GM12878 (cell line): ENCODE results near the gene CACNA1S. TPM values are rescaled to one million over a fixed set of nuclear protein-coding genes. Genes with fewer than 3 reads are reported as not detected.

ENCODE experiments used
- ATAC-seq: fragments of 200-7000 bp; cut with Tn5 transposase; 3 replicates; pipeline ENCODE4 v1.9.1; 2020; ENCODE audit warnings: mild to moderate bottlenecking, moderate library complexity
- BruUV-seq: library from RNA; stranded (reverse); fragments of 400-500 nt; replicated peaks from 2 replicates; lab custom pipeline; 2021; lab: Mats Ljungman, UMichigan
- CTCF ChIA-PET: fragments of 300-600 bp; sonication (Branson Sonifier 250); formaldehyde crosslinking; extraction: SDS; loops from one replicate; lab custom pipeline; 2021; ENCODE audit warnings: inconsistent platforms; lab: Yijun Ruan, JAX
- POLR2A ChIA-PET: fragments of 350-600 bp; formaldehyde crosslinking; extraction: SDS; loops from one replicate; lab custom pipeline; 2021; ENCODE audit warnings: inconsistent platforms; lab: Charles Lee
- RAD21 ChIA-PET: fragments of 300-600 bp; sonication (Branson Sonifier 250); formaldehyde crosslinking; loops from one replicate; lab custom pipeline; 2023; ENCODE audit warnings: antibody characterized with exemption; ENCODE audit not compliant: unreplicated experiment; lab: Charles Lee
- SMC1A ChIA-PET: fragments of 300-600 bp; sonication (Branson Sonifier 250); formaldehyde crosslinking; loops from one replicate; lab custom pipeline; 2023; ENCODE audit not compliant: unreplicated experiment, uncharacterized antibody; lab: Charles Lee
- DNase-seq: peaks from one replicate; pipeline ENCODE4 v3.0.0-alpha.2; 2011; ENCODE audit warnings: low read depth, low spot score
- FAIRE-seq: peaks from 3 replicates; lab custom pipeline; 2011; peaks lifted over from hg19 to GRCh38; lab: Jason Lieb, UNC
- H2AFZ ChIP-seq: 2 replicates; pipeline ENCODE4 v1.6.0; 2011; ENCODE audit warnings: low read depth, low read length, control low read depth; ENCODE audit not compliant: control insufficient read depth
- H3K27ac ChIP-seq: 2 replicates; pipeline ENCODE4 v1.5.1; 2011; ENCODE audit warnings: control low read depth; ENCODE audit not compliant: control insufficient read depth, insufficient read depth
- H3K27me3 ChIP-seq, 2 experiments: replicated peaks in 1 of 2; 2 replicates each; pipeline versions ENCODE4 v1.6.0 to v1.6.1; 2011; ENCODE audit warnings: low read length in 1 of 2; ENCODE audit not compliant: control insufficient read depth in 2 of 2, insufficient read depth in 2 of 2
- H3K36me3 ChIP-seq, 2 experiments: 2 replicates each; pipeline ENCODE4 v1.5.1; 2011; ENCODE audit warnings: low read length in 1 of 2; ENCODE audit not compliant: control insufficient read depth in 2 of 2, insufficient read depth in 2 of 2
- H3K4me1 ChIP-seq: 2 replicates; pipeline ENCODE4 v1.6.1; 2011; ENCODE audit warnings: mild to moderate bottlenecking, low read length, moderate library complexity, mixed read lengths; ENCODE audit not compliant: control insufficient read depth, insufficient read depth
- H3K4me2 ChIP-seq: 2 replicates; pipeline ENCODE4 v1.6.0; 2011; ENCODE audit warnings: control low read depth; ENCODE audit not compliant: control insufficient read depth, insufficient read depth
- H3K4me3 ChIP-seq: fragments of 200-600 bp; sonication (generic); 2 replicates; pipeline ENCODE4 v1.5.1; 2016
- H3K79me2 ChIP-seq: 2 replicates; pipeline ENCODE4 v1.6.0; 2011; ENCODE audit warnings: low read length; ENCODE audit not compliant: control insufficient read depth, insufficient read depth
- H3K9ac ChIP-seq: 2 replicates; pipeline ENCODE4 v1.8.0; 2011; ENCODE audit warnings: low read length, control low read depth, mixed read lengths; ENCODE audit not compliant: control insufficient read depth, insufficient read depth
- H3K9me3 ChIP-seq: replicated peaks from 3 replicates; pipeline ENCODE4 v1.5.1; 2011; ENCODE audit warnings: mild to moderate bottlenecking, low read length; ENCODE audit not compliant: control insufficient read depth, insufficient read depth
- H4K20me1 ChIP-seq: 2 replicates; pipeline ENCODE4 v1.6.0; 2011; ENCODE audit not compliant: control insufficient read depth, insufficient read depth
- EZH2 ChIP-seq: IDR thresholded peaks from 2 replicates; pipeline ENCODE4 v1.6.1; 2012; ENCODE audit warnings: low read depth, mild to moderate bottlenecking, control low read depth, inconsistent platforms, low read length, borderline replicate concordance; ENCODE audit not compliant: control insufficient read depth
- FOS ChIP-seq: IDR thresholded peaks from 3 replicates; pipeline ENCODE4 v1.6.1; 2011; ENCODE audit warnings: borderline replicate concordance; ENCODE audit not compliant: insufficient read length; ENCODE audit errors: extremely low read depth
- KLF5 ChIP-seq: fragments of 450-650 bp; IDR thresholded peaks from 2 replicates; pipeline ENCODE4 v1.6.1; 2014; ENCODE audit warnings: mild to moderate bottlenecking; ENCODE audit not compliant: partially characterized antibody
- MYB ChIP-seq: fragments of 150-350 bp; IDR thresholded peaks from 2 replicates; pipeline ENCODE4 v1.6.1; 2014; ENCODE audit warnings: mild to moderate bottlenecking, low read depth, low read length, borderline replicate concordance
- NR2C1 ChIP-seq: fragments of 450-650 bp; IDR thresholded peaks from 2 replicates; pipeline ENCODE4 v1.6.1; 2017; ENCODE audit warnings: antibody characterized with exemption, mild to moderate bottlenecking, moderate library complexity
- STAT3 ChIP-seq: IDR thresholded peaks from 2 replicates; pipeline ENCODE4 v1.6.1; 2011; ENCODE audit warnings: low read depth, low read length, improper control_type of control experiment
- YY1 ChIP-seq: IDR thresholded peaks from 2 replicates; pipeline ENCODE4 v1.6.1; 2011; ENCODE audit warnings: low read depth, mild to moderate bottlenecking, low read length
- WGBS: methylation state at CpG from one replicate; pipeline ENCODE4 v1.1.6; 2016; ENCODE audit warnings: low lambda C conversion rate; ENCODE audit not compliant: insufficient replicate concordance, insufficient coverage; ENCODE audit errors: missing lambda C conversion rate; 5-methylcytosine and 5-hydroxymethylcytosine counted together
- in situ Hi-C: fragments of 300-500 bp; cut with MboI; formaldehyde crosslinking; loops from 9 replicates; pipeline ENCODE4 v1.14.3; 2018; ENCODE audit warnings: mixed read lengths
- intact Hi-C: fragments of 100-400 bp; cut with micrococcal nuclease; formaldehyde crosslinking; loops from one replicate; pipeline ENCODE4 v1.14.2; 2022; ENCODE audit not compliant: unreplicated experiment
- polyA plus RNA-seq, 11 experiments: library from polyadenylated mRNA; depleted of rRNA in 4 of 11; unstranded in 6 of 11; stranded (reverse) in 5 of 11; fragments of >200 nt; fragmentation: Nextera tagmentation in 4 of 11; fragmentation: Illumina TruSeq in 1 of 11; extraction: Ambion mirVana in 4 of 11; extraction: Trizol in 1 of 11; gene quantifications; 1 replicate in 1 of 11; 2 replicates in 10 of 11; pipeline versions ENCODE4 v1.2.1 to v1.2.3, GENCODE V29; 2011 to 2016; ENCODE audit warnings: inconsistent platforms in 2 of 11, missing spikeins in 2 of 11, low read depth in 1 of 11
- total RNA-seq, 4 experiments: library from RNA; depleted of rRNA in 3 of 4; stranded (reverse); fragments of >200 nt in 3 of 4; fragmentation: Illumina TruSeq in 1 of 4; extraction: Trizol in 1 of 4; gene quantifications; 2 replicates each; pipeline versions ENCODE4 v1.2.1 to v1.2.3, GENCODE V29; 2013 to 2021
- TF ChIP-seq, protein P1 (sequence below): fragments of 450-650 bp; formaldehyde crosslinking; IDR thresholded peaks from 2 replicates; pipeline ENCODE4 v1.4.0; 2020; ENCODE audit warnings: mild to moderate bottlenecking, moderate library complexity
- TF ChIP-seq, protein P2 (sequence below): fragments of 150-350 bp; IDR thresholded peaks from 2 replicates; pipeline ENCODE4 v1.6.1; 2014; ENCODE audit warnings: mild to moderate bottlenecking, low read depth, low read length

Gene CACNA1S
- total and polyA plus RNA-seq, 10 of the 15 experiments (the other 5 are each of a cell fraction or from before 2014, with no cell fraction given), result under 0.01 to 0.04 (median 0.02) TPM; not detected in 6

DNA sequence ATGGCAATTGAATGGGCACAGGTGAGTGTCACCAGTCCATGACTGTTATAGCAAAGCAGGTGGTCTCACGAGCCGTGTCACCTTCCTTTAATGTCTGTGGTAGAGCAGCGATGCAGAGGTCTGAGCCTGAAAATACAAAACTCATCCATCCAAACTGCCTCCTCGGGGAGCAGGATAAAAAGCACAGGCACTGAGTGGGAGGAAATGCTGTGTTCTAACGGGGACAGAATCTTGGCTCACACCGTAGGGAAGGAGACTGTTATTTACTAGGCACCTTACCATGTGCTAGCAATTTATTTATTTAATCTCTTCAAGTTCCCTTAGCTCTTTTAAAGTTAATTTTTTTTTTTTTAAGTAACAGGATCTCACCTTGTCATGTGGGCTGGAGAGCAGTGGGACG lies 13.6 kb upstream of the CACNA1S start:
- Histone ChIP-seq H3K79me2 (no peaks in the 10 kb centered on the region), H3K27ac (no peak overlapping the region), H4K20me1 (no peaks in the 10 kb centered on the region), H3K36me3 (no peaks in the 10 kb centered on the region), H3K4me3 (no peak overlapping the region), H3K4me2 (no peak overlapping the region), H3K4me1 (no peaks in the 10 kb centered on the region), H3K9ac (no peak overlapping the region), H3K9me3 (no peaks in the 10 kb centered on the region), H3K27me3 (peaks cover 0 to 1% of the 10 kb centered on the region in 2 experiments; a peak in 2 of 4 replicates), H2AFZ (no peak overlapping the region)
- POLR2A ChIA-PET, result no interaction called here
- no peak for FAIRE-seq
- ATAC-seq, result no peak
- intact Hi-C loops, result no loop called here
- in situ Hi-C loops, result no loop called here
- SMC1A ChIA-PET, result no interaction called here
- 12% methylated on average over 7 of the region's 7 CpGs for WGBS
- TF ChIP-seq MYB, result no peak
- TF ChIP-seq YY1, result no peak
- no peak for TF ChIP-seq KLF5
- TF ChIP-seq, protein P1, sequence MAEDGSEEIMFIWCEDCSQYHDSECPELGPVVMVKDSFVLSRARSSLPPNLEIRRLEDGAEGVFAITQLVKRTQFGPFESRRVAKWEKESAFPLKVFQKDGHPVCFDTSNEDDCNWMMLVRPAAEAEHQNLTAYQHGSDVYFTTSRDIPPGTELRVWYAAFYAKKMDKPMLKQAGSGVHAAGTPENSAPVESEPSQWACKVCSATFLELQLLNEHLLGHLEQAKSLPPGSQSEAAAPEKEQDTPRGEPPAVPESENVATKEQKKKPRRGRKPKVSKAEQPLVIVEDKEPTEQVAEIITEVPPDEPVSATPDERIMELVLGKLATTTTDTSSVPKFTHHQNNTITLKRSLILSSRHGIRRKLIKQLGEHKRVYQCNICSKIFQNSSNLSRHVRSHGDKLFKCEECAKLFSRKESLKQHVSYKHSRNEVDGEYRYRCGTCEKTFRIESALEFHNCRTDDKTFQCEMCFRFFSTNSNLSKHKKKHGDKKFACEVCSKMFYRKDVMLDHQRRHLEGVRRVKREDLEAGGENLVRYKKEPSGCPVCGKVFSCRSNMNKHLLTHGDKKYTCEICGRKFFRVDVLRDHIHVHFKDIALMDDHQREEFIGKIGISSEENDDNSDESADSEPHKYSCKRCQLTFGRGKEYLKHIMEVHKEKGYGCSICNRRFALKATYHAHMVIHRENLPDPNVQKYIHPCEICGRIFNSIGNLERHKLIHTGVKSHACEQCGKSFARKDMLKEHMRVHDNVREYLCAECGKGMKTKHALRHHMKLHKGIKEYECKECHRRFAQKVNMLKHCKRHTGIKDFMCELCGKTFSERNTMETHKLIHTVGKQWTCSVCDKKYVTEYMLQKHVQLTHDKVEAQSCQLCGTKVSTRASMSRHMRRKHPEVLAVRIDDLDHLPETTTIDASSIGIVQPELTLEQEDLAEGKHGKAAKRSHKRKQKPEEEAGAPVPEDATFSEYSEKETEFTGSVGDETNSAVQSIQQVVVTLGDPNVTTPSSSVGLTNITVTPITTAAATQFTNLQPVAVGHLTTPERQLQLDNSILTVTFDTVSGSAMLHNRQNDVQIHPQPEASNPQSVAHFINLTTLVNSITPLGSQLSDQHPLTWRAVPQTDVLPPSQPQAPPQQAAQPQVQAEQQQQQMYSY (CRISPR knock-in tag), result no peak
- no peak for TF ChIP-seq STAT3
- TF ChIP-seq, protein P2, sequence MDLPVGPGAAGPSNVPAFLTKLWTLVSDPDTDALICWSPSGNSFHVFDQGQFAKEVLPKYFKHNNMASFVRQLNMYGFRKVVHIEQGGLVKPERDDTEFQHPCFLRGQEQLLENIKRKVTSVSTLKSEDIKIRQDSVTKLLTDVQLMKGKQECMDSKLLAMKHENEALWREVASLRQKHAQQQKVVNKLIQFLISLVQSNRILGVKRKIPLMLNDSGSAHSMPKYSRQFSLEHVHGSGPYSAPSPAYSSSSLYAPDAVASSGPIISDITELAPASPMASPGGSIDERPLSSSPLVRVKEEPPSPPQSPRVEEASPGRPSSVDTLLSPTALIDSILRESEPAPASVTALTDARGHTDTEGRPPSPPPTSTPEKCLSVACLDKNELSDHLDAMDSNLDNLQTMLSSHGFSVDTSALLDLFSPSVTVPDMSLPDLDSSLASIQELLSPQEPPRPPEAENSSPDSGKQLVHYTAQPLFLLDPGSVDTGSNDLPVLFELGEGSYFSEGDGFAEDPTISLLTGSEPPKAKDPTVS, result no peak
- no peak for TF ChIP-seq EZH2
- no peak for TF ChIP-seq NR2C1
- TF ChIP-seq FOS, result no peak
- DNase-seq, result no peak
- CTCF ChIA-PET, result interaction anchor here (1.1 kb wide), 2 partner anchors 11 to 40 kb away, joined by 3 read pairs; no protein-coding TSS in a partner anchor
- BruUV-seq, result no TSS peak
- RAD21 ChIA-PET, result no interaction called here
